ENCODE results near the gene IGFL2.

DNA sequence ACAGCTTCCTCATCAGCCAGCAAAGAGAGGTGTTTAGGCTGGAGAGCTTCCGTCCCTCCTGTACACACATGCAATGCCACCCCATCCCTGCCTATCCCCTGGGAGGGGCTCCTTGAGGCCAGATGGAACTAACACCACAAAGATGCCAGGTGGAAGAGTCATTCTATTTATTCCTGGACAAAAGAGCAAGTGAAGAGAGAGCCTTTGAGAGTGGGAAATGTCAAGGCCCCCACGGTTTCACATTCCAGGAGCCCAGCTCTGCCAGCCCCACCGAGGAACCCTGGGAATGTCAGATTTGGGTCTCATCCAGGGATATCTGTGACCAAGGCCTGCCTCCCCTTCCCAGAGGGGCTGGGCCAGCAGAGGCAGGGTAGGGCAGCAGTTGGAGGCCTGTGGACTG, 50.7 kb downstream of the IGFL2 start:
- TF ChIP-seq EZH2 (IDR thresholded peaks at IDR 0.05), result no peak
- no peak for TF ChIP-seq CTCF (IDR thresholded peaks at IDR 0.05)
